Ishikawa (cell line): Measurements from ENCODE around the gene CYP4F22.

Source experiments
- CEBPB ChIP-seq: IDR thresholded peaks from 2 replicates; pipeline ENCODE4 v1.6.1; 2012
- CREB1 ChIP-seq: IDR thresholded peaks from 2 replicates; pipeline ENCODE4 v1.6.1; 2012; ENCODE audit warnings: low read depth
- EGR1 ChIP-seq: IDR thresholded peaks from 2 replicates; pipeline ENCODE4 v1.6.1; 2012
- EP300 ChIP-seq: IDR thresholded peaks from 2 replicates; pipeline ENCODE4 v1.6.1; 2012; ENCODE audit warnings: borderline replicate concordance
- FOXM1 ChIP-seq: IDR thresholded peaks from 2 replicates; pipeline ENCODE4 v1.6.1; 2012; ENCODE audit warnings: low read depth, borderline replicate concordance
- NFIC ChIP-seq: IDR thresholded peaks from 2 replicates; pipeline ENCODE4 v1.6.1; 2012
- RAD21 ChIP-seq: IDR thresholded peaks from 2 replicates; pipeline ENCODE4 v1.6.1; 2012; ENCODE audit warnings: low read depth
- REST ChIP-seq: IDR thresholded peaks from 2 replicates; pipeline ENCODE4 v1.6.1; 2012; ENCODE audit warnings: low read depth, mild to moderate bottlenecking
- TAF1 ChIP-seq: IDR thresholded peaks from 2 replicates; pipeline ENCODE4 v1.6.1; 2012; ENCODE audit warnings: low read depth, mild to moderate bottlenecking
- TCF12 ChIP-seq: IDR thresholded peaks from 2 replicates; pipeline ENCODE4 v1.6.1; 2012; ENCODE audit warnings: low read depth
- TEAD4 ChIP-seq: IDR thresholded peaks from 2 replicates; pipeline ENCODE4 v1.6.1; 2012
- USF1 ChIP-seq: IDR thresholded peaks from 2 replicates; pipeline ENCODE4 v1.6.1; 2012
- YY1 ChIP-seq: IDR thresholded peaks from 2 replicates; pipeline ENCODE4 v1.6.1; 2012; ENCODE audit warnings: low read depth
- ZBTB7A ChIP-seq: IDR thresholded peaks from 2 replicates; pipeline ENCODE4 v1.6.1; 2012; ENCODE audit warnings: low read depth
- TF ChIP-seq, protein P1 (sequence below): IDR thresholded peaks from 2 replicates; pipeline ENCODE4 v1.6.1; 2012

CYP4F22 gene

DNA sequence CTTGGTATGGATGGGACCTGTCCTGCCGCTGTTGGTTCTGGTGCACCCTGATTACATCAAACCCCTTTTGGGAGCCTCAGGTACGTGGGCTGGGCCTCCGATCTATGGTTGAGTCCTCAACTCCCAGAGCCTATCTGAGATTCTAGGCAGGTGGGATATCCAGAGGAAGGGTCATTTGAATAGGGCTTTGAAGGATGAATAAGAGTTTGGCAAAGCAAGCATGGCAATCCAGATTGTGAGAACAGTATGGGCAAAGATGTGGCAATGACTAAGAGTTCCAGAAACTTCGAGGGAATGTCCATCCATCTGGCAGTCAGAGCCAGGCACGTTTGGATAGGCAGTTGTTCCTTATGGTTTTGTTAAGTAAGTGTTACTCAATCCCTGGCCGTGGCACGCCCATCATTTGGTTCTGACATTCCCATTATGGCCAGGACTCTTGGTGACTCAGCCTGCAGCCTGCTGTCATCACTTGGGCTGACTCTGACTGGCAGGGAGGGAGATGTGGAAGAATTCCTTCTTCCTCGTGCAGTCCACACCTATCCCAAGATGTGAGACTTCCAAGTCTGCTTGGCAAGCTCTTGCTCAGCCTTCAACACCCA lies 21.5 kb downstream of the CYP4F22 start:
- no peak for TF ChIP-seq NFIC
- TF ChIP-seq TAF1: no peak
- TF ChIP-seq TCF12: no peak
- TF ChIP-seq, protein P1, sequence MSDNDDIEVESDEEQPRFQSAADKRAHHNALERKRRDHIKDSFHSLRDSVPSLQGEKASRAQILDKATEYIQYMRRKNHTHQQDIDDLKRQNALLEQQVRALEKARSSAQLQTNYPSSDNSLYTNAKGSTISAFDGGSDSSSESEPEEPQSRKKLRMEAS: no peak
- no peak for TF ChIP-seq CREB1
- TF ChIP-seq EGR1: no peak
- no peak for TF ChIP-seq YY1
- TF ChIP-seq FOXM1: no peak
- TF ChIP-seq CEBPB: no peak
- TF ChIP-seq REST: no peak
- no peak for TF ChIP-seq USF1

DNA sequence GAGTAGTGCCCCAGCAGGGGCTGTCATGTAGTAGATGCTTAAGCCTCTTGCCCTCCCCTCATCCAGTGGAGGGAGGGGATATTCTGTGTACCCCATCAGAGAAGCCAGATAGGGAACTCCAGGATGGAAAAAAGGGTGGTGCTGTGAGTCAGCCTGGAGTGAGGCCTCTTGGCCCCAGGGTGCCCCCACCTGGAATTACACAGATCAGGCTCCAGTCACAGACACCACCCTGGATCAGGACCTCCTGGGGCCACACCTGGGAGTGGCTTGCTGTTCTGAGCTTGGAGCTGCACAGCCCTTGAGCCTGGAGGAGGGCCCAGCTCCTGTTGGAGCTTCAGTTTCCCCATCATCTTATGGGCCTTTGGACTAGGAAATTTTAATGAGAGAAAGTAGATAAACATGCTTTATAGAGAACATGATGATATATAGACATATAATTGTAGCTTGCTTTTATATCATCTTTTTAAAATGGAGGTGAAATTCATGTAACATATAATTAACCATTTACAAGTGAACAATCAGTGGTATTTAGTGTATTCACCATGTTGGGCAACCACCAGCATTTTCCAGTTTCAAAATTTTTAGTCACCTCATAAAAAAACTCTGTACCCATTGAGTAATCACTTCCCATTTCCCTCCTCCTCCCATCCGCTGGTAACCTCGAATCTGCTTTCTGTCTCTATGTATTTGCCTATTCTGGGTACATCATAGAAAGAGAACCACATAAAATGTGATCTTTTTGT lies 24.6 kb downstream of the CYP4F22 start:
- no peak for TF ChIP-seq EP300
- no peak for TF ChIP-seq TAF1
- no peak for TF ChIP-seq ZBTB7A
- TF ChIP-seq USF1: no peak
- TF ChIP-seq YY1: no peak
- TF ChIP-seq CEBPB: no peak
- no peak for TF ChIP-seq TEAD4
- no peak for TF ChIP-seq CREB1
- no peak for TF ChIP-seq REST
- no peak for TF ChIP-seq FOXM1
- TF ChIP-seq, protein P1: no peak
- no peak for TF ChIP-seq NFIC
- no peak for TF ChIP-seq TCF12

- no peak for TF ChIP-seq TEAD4
- TF ChIP-seq, protein P1: no peak
- TF ChIP-seq FOXM1: no peak
- TF ChIP-seq TCF12: no peak
- no peak for TF ChIP-seq NFIC
- no peak for TF ChIP-seq RAD21
- TF ChIP-seq YY1: no peak
- no peak for TF ChIP-seq CREB1
- no peak for TF ChIP-seq EGR1
- TF ChIP-seq USF1: no peak
- no peak for TF ChIP-seq REST
Measured at GRCh38 chr19:15534957-15535864, 26.9 kb downstream of the CYP4F22 start.
